HG03039 (cell line): Measurements from ENCODE around the gene CENPP.
"Not testable (repeated sequence)": the region's sequence is repeated elsewhere in the genome, so short reads cannot be mapped to it uniquely, and the experiment has no call there.

ENCODE experiments used
- ATAC-seq: cut with Tn5 transposase; IDR thresholded peaks from one replicate; pipeline ENCODE4 v1.9.1; 2021; ENCODE audit warnings: mild to moderate bottlenecking, moderate library complexity; ENCODE audit not compliant: unreplicated experiment

CENPP gene

GRCh38 chr9:92589923-92590322 lies 264.2 kb downstream of the CENPP start:
- ATAC-seq: no peak

GRCh38 chr9:92590377-92590776 lies 264.6 kb downstream of the CENPP start:
- no peak for ATAC-seq

- no peak for ATAC-seq
Observed at GRCh38 chr9:92592537-92592936, 266.8 kb downstream of the CENPP start.

- ATAC-seq: no peak
Observed at GRCh38 chr9:92592946-92593861, 267.5 kb downstream of the CENPP start.

GRCh38 chr9:92595075-92595474 lies 269.3 kb downstream of the CENPP start:
- not testable (repeated sequence) for ATAC-seq

GRCh38 chr9:92595930-92596329 lies 270.2 kb downstream of the CENPP start:
- no peak for ATAC-seq

- no peak for ATAC-seq
Observed at GRCh38 chr9:92598382-92598781, 272.6 kb downstream of the CENPP start.

- ATAC-seq: no peak
Observed at GRCh38 chr9:92599938-92600461, 274.2 kb downstream of the CENPP start.

- ATAC-seq: no peak
Observed at GRCh38 chr9:92600462-92601261, 274.9 kb downstream of the CENPP start.

GRCh38 chr9:92601451-92601850 lies 275.7 kb downstream of the CENPP start:
- no peak for ATAC-seq

GRCh38 chr9:92602413-92602812 lies 276.7 kb downstream of the CENPP start:
- no peak for ATAC-seq

- no peak for ATAC-seq
Observed at GRCh38 chr9:92603100-92603499, 277.3 kb downstream of the CENPP start.

- no peak for ATAC-seq
Observed at GRCh38 chr9:92603990-92604389, 278.2 kb downstream of the CENPP start.

GRCh38 chr9:92605224-92605623 lies 279.5 kb downstream of the CENPP start:
- no peak for ATAC-seq

GRCh38 chr9:92607088-92607487 lies 281.3 kb downstream of the CENPP start:
- no peak for ATAC-seq

- no peak for ATAC-seq
Observed at GRCh38 chr9:92607773-92608172, 282.0 kb downstream of the CENPP start.

- ATAC-seq: no peak
Observed at GRCh38 chr9:92608241-92608908, 282.6 kb downstream of the CENPP start.

GRCh38 chr9:92608909-92609445 lies 283.2 kb downstream of the CENPP start:
- ATAC-seq: no peak

GRCh38 chr9:92610470-92611420 lies 285.0 kb downstream of the CENPP start:
- no peak for ATAC-seq
